ENCODE results near the gene RAN. TPM values are rescaled to one million over a fixed set of nuclear protein-coding genes. Genes with fewer than 3 reads are reported as not detected.

The RAN gene
- total RNA-seq, 1 experiment from 2014 or later, result 1,467 TPM

DNA sequence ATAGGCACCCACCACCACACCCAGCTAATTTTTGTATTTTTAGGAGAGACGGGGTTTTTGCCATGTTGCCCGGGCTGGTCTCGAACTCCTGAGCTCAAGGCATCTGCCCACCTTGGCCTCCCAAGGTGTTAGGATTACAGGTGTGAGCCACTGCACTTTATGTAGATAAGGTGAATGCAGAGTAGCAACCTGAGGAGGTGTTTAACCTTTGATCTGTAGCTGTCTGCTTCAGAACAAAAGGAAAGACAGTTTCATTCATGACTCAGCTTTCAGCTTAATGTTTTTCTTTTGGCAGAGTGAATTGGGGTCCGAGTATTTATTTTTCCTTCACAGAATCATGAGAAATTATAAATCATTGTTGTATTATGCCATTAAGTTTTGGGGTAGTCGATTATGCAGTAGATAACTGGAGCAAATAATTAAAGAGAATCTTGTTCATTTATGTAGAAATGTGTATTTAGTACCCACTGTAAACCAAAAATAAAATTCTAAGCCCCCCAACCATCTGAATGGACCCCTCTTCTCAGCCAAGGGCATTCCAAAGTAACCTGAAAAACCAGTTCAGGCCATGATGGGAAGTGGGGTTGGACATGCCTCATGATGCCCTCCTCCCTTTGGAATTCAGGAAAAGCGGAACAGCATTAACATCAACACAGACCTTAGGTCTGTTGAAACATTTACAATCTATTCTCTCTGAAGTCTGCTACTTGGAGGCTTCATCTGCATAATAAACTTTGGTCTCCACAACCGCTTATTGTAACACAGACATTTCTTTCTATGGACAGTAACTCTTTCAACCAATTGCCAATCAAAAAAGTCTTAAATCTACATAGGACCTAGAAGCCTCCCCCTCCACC lies 22.1 kb upstream of the RAN start:
- BruUV-seq (replicated peaks), result no TSS peak
- intact Hi-C loops (cut with micrococcal nuclease), result no loop called here
- H3K4me1 Mint-ChIP-seq (ENCODE audit: insufficient read depth, unreplicated experiment), result peaks cover 5% of the 10 kb centered on the region
- DNase-seq (ENCODE audit: unreplicated experiment), result no peak
- ChIA-PET POLR2A (no interaction called here), CTCF (interaction anchor here (0.5 kb wide), 1 partner anchor 1605 kb away, joined by 3 read pairs; no protein-coding TSS in a partner anchor)
- H3K36me3 Mint-ChIP-seq (ENCODE audit: insufficient read depth, unreplicated experiment), result no peaks in the 10 kb centered on the region
- no peak overlapping the region for H3K27ac Mint-ChIP-seq (ENCODE audit: low read depth, unreplicated experiment)
- TF ChIP-seq, protein P1, sequence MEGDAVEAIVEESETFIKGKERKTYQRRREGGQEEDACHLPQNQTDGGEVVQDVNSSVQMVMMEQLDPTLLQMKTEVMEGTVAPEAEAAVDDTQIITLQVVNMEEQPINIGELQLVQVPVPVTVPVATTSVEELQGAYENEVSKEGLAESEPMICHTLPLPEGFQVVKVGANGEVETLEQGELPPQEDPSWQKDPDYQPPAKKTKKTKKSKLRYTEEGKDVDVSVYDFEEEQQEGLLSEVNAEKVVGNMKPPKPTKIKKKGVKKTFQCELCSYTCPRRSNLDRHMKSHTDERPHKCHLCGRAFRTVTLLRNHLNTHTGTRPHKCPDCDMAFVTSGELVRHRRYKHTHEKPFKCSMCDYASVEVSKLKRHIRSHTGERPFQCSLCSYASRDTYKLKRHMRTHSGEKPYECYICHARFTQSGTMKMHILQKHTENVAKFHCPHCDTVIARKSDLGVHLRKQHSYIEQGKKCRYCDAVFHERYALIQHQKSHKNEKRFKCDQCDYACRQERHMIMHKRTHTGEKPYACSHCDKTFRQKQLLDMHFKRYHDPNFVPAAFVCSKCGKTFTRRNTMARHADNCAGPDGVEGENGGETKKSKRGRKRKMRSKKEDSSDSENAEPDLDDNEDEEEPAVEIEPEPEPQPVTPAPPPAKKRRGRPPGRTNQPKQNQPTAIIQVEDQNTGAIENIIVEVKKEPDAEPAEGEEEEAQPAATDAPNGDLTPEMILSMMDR (IDR thresholded peaks at IDR 0.05; ENCODE audit: unreplicated experiment), result no peak
- no peaks in the 10 kb centered on the region for H3K27me3 Mint-ChIP-seq (ENCODE audit: insufficient read depth, unreplicated experiment)
- H3K4me3 Mint-ChIP-seq (ENCODE audit: unreplicated experiment), result no peak overlapping the region
- no peaks in the 10 kb centered on the region for H3K9me3 Mint-ChIP-seq (ENCODE audit: unreplicated experiment)

GRCh38 chr12:130850418-130851021 lies 21.3 kb upstream of the RAN start:
- H3K36me3 Mint-ChIP-seq (ENCODE audit: insufficient read depth, unreplicated experiment), result no peaks in the 10 kb centered on the region
- peaks cover 5% of the 10 kb centered on the region for H3K4me1 Mint-ChIP-seq (ENCODE audit: insufficient read depth, unreplicated experiment)
- no peaks in the 10 kb centered on the region for H3K9me3 Mint-ChIP-seq (ENCODE audit: unreplicated experiment)
- ChIA-PET CTCF (no interaction called here), POLR2A (no interaction called here)
- no TSS peak for BruUV-seq (replicated peaks)
- no peak for DNase-seq (ENCODE audit: unreplicated experiment)
- TF ChIP-seq, protein P1 (IDR thresholded peaks at IDR 0.05; ENCODE audit: unreplicated experiment), result no peak
- no peak overlapping the region for H3K4me3 Mint-ChIP-seq (ENCODE audit: unreplicated experiment)
- intact Hi-C loops (cut with micrococcal nuclease), result no loop called here
- H3K27me3 Mint-ChIP-seq (ENCODE audit: insufficient read depth, unreplicated experiment), result no peaks in the 10 kb centered on the region
- no peak overlapping the region for H3K27ac Mint-ChIP-seq (ENCODE audit: low read depth, unreplicated experiment)

DNA sequence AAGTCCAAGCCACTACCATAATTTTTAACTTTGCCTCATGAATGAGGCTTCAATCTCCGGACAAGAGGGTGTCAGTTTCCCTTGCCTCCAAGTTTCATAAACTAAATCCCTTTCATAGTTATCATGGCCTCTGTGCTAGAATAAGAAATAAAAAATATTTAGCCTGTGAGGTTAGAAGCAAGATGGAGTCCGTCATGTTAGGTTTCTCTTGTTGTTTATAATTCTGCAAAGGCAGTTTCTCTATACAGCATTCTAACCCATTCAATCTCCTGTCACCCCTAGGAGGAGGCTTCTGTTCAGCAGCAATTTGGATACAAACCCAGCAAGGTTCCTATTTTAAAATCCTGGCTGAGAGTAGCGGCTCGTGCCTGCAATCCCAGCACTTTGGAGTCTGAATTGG lies 15.8 kb upstream of the RAN start:
- no peaks in the 10 kb centered on the region for H3K4me1 Mint-ChIP-seq (ENCODE audit: insufficient read depth, unreplicated experiment)
- TF ChIP-seq, protein P1 (IDR thresholded peaks at IDR 0.05; ENCODE audit: unreplicated experiment), result no peak
- no peaks in the 10 kb centered on the region for H3K27me3 Mint-ChIP-seq (ENCODE audit: insufficient read depth, unreplicated experiment)
- POLR2A ChIA-PET, result no interaction called here
- CTCF ChIA-PET, result interaction anchor here (0.7 to 0.8 kb wide), 2 partner anchors 10 to 19 kb away, joined by 3 to 5 read pairs; no protein-coding TSS in a partner anchor
- H3K9me3 Mint-ChIP-seq (ENCODE audit: unreplicated experiment), result peaks cover 9% of the 10 kb centered on the region
- BruUV-seq (replicated peaks), result no TSS peak
- intact Hi-C loops (cut with micrococcal nuclease), result no loop called here
- no peak overlapping the region for H3K4me3 Mint-ChIP-seq (ENCODE audit: unreplicated experiment)
- H3K27ac Mint-ChIP-seq (ENCODE audit: low read depth, unreplicated experiment), result no peak overlapping the region
- no peaks in the 10 kb centered on the region for H3K36me3 Mint-ChIP-seq (ENCODE audit: insufficient read depth, unreplicated experiment)
- no peak for DNase-seq (ENCODE audit: unreplicated experiment)

GRCh38 chr12:130858084-130858483 lies 13.8 kb upstream of the RAN start:
- CTCF ChIA-PET, result interaction anchor here (0.9 to 1.2 kb wide), 2 partner anchors 12 to 18 kb away, joined by 3 read pairs; no protein-coding TSS in a partner anchor
- H3K27ac Mint-ChIP-seq (ENCODE audit: low read depth, unreplicated experiment), result no peak overlapping the region
- POLR2A ChIA-PET, result no interaction called here

More at GRCh38 chr12:130858084-130858483, 13.8 kb upstream of the RAN start:
- H3K9me3 Mint-ChIP-seq (ENCODE audit: unreplicated experiment), result peaks cover 9% of the 10 kb centered on the region
- no peak for DNase-seq (ENCODE audit: unreplicated experiment)
- intact Hi-C loops (cut with micrococcal nuclease), result no loop called here
- BruUV-seq (replicated peaks), result no TSS peak
- H3K4me1 Mint-ChIP-seq (ENCODE audit: insufficient read depth, unreplicated experiment), result no peaks in the 10 kb centered on the region
- H3K4me3 Mint-ChIP-seq (ENCODE audit: unreplicated experiment), result no peak overlapping the region
- H3K36me3 Mint-ChIP-seq (ENCODE audit: insufficient read depth, unreplicated experiment), result no peaks in the 10 kb centered on the region
- no peaks in the 10 kb centered on the region for H3K27me3 Mint-ChIP-seq (ENCODE audit: insufficient read depth, unreplicated experiment)
- TF ChIP-seq, protein P1 (IDR thresholded peaks at IDR 0.05; ENCODE audit: unreplicated experiment), result no peak
